Activated CD8-positive, alpha-beta T cell treated with anti-CD3 and anti-CD28 coated beads for 36 hours (primary cell): ENCODE results near the gene CCR2. TPM values are rescaled to one million over a fixed set of nuclear protein-coding genes. Genes with fewer than 3 reads are reported as not detected.

Experiments
- ATAC-seq: fragments of 200-7000 bp; cut with Tn5 transposase; one replicate; pipeline ENCODE4 v1.10.0; 2021; ENCODE audit warnings: mild to moderate bottlenecking, moderate library complexity
- CTCF ChIA-PET: fragments of 350-600 bp; sonication (Branson Sonifier 250); formaldehyde crosslinking; loops from one replicate; lab custom pipeline; 2021; ENCODE audit warnings: antibody characterized with exemption; lab: Charles Lee
- POLR2A ChIA-PET: fragments of 350-600 bp; sonication (Branson Sonifier 250); formaldehyde crosslinking; loops from one replicate; lab custom pipeline; 2021; ENCODE audit warnings: antibody characterized with exemption; lab: Charles Lee
- DNase-seq: peaks from one replicate; pipeline ENCODE4 v3.0.0-alpha.2; 2020
- H3K27ac Mint-ChIP-seq: one replicate; pipeline ENCODE4 v1.8.0; 2021; ENCODE audit warnings: mild to moderate bottlenecking, mixed read lengths
- H3K27me3 Mint-ChIP-seq: one replicate; pipeline ENCODE4 v1.8.0; 2021; ENCODE audit warnings: mixed read lengths
- H3K36me3 Mint-ChIP-seq: one replicate; pipeline ENCODE4 v1.8.0; 2021; ENCODE audit warnings: low read depth, mixed read lengths
- H3K4me1 Mint-ChIP-seq: one replicate; pipeline ENCODE4 v1.8.0; 2021; ENCODE audit warnings: low read depth, mixed read lengths
- H3K4me3 Mint-ChIP-seq: one replicate; pipeline ENCODE4 v1.8.0; 2021; ENCODE audit warnings: mild to moderate bottlenecking, moderate library complexity, mixed read lengths
- H3K9me3 Mint-ChIP-seq: one replicate; pipeline ENCODE4 v1.8.0; 2021; ENCODE audit warnings: mixed read lengths
- CTCF ChIP-seq: fragments of 200-600 bp; IDR thresholded peaks from one replicate; pipeline ENCODE4 v1.8.0; 2022; ENCODE audit warnings: antibody characterized with exemption, mild to moderate bottlenecking
- intact Hi-C: fragments of 100-400 bp; cut with micrococcal nuclease; formaldehyde crosslinking; loops from one replicate; pipeline ENCODE4 v1.10.0; 2022
- total RNA-seq, 2 experiments: library from RNA; stranded (reverse); gene quantifications; one replicate each; pipeline ENCODE4 v1.2.3, GENCODE V29; 2021

CCR2 gene
- total RNA-seq, 2 experiments from 2014 or later: 0.81 to 0.83 TPM

DNA sequence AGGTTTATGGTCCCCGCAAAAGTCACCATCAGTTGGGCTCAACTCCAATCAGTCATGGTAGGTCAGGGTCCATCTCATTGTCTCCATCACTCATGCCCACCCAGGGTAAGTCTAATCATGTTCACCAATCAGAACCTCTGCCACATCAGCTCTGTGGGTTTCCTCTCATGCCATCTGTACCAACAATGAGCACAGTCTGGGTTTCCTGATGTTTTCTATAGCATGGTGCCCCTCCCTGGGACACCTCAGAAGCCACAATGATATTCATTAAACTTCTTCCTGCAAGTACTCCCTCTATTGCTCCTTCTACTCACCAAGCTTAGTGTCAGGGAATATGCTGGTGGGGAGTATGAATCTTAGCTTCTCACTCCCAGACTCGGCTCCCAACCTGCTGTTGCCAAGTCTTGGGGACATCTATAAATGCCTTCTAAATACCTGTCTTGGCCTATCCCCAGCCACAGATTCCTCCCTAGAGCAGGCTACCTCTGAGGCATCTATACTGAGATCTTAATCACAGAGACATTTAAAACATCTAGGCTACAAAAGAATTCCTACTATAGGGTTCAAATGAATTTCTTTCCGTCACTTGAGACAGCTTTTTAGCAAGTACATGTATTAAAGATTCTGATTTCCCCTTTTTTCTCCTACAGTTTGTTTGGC, 5.0 kb upstream of the CCR2 start:
- Mint-ChIP-seq H3K4me3 (peak overlapping the region; percentile 18), H3K27me3 (peaks cover 7% of the 10 kb centered on the region)
- POLR2A ChIA-PET: interaction anchor here (1.0 to 1.2 kb wide), 3 partner anchors 21 to 49 kb away, joined by 3 to 4 read pairs (median 4); no protein-coding TSS in a partner anchor

DNA sequence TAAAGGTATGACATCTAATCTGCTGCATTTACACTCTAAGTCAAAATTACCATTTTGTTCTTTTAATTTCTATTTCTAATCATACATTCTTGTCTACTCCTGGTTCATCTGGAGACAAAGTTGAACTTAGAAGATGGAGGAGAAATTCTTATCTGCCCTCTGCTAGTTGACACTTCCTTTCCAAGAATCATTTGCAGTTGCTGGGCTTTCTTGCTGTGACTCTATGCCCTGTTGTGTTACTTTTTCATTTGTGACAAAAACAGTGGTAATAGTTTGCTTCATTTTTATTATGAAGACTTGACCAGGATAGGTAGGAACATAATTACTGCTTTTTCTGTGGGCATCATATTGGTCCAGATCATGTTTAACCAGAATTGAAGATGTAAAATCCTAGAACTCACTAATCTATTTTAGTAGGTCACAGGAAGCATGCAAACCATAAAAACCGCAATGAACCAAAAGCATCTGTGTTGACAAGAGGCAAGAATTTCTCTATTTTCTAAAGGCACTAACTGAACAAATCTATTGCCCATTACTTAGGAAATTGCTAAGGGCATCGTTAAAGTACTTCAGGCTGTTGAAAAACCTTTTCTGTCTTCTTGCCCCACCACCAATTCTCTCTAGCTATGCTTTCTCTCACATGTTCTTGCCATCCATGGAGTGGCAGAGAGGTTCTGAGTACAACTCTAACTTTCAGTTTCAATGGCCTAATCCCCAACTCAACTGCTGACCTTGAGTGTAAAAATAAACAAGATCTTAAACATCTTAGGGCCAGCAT, 4.2 kb upstream of the CCR2 start:
- H3K9me3 Mint-ChIP-seq: peaks cover 6% of the 10 kb centered on the region
- peaks cover 5% of the 10 kb centered on the region for H3K36me3 Mint-ChIP-seq
- peaks cover 59% of the 10 kb centered on the region for H3K4me1 Mint-ChIP-seq
- TF ChIP-seq CTCF: no peak
- peak overlapping the region; percentile 83 for H3K27ac Mint-ChIP-seq
- ChIA-PET CTCF (interaction anchor here (0.9 to 4.0 kb wide), 2 partner anchors 17 to 20 kb away, joined by 3 to 25 read pairs; partner anchors contain the start of gene CCR5), POLR2A (interaction anchor here (1.0 to 1.9 kb wide), 3 partner anchors 18 to 46 kb away, joined by 3 to 7 read pairs (median 4); no protein-coding TSS in a partner anchor)
- ATAC-seq (peak; percentile 37), DNase-seq (peak; percentile 27)
- intact Hi-C loops: no loop called here
- peaks cover 8% of the 10 kb centered on the region for H3K27me3 Mint-ChIP-seq
- H3K4me3 Mint-ChIP-seq: peak overlapping the region; percentile 18

More for the DNA sequence above, 5.0 kb upstream of the CCR2 start:
- no peak for ATAC-seq
- DNase-seq: no peak
- intact Hi-C loops: no loop called here
- CTCF ChIA-PET: interaction anchor here (0.9 to 4.0 kb wide), 2 partner anchors 16 to 20 kb away, joined by 3 to 25 read pairs; partner anchors contain the start of gene CCR5
- Mint-ChIP-seq H3K9me3 (peaks cover 6% of the 10 kb centered on the region), H3K36me3 (peaks cover 5% of the 10 kb centered on the region), H3K4me1 (peaks cover 53% of the 10 kb centered on the region), H3K27ac (peak overlapping the region; percentile 83)
- TF ChIP-seq CTCF: no peak

- peaks cover 6% of the 10 kb centered on the region for H3K9me3 Mint-ChIP-seq
- no peak overlapping the region for H3K4me3 Mint-ChIP-seq
- peak overlapping the region; percentile 83 for H3K27ac Mint-ChIP-seq
- peaks cover 63% of the 10 kb centered on the region for H3K4me1 Mint-ChIP-seq
- ChIA-PET CTCF (interaction anchor here (1.2 to 4.0 kb wide), 3 partner anchors 19 to 74 kb away, joined by 3 to 25 read pairs (median 6); partner anchors contain the start of gene CCR5), POLR2A (interaction anchor here (1.9 kb wide), 1 partner anchor 18 kb away, joined by 7 read pairs; no protein-coding TSS in a partner anchor)
- DNase-seq (no peak), ATAC-seq (no peak)
- no peak for TF ChIP-seq CTCF
- H3K27me3 Mint-ChIP-seq: peaks cover 11% of the 10 kb centered on the region
- intact Hi-C loops: no loop called here
- peaks cover 5% of the 10 kb centered on the region for H3K36me3 Mint-ChIP-seq
Measured at GRCh38 chr3:46350262-46350565, 3.7 kb upstream of the CCR2 start.

- peaks cover 5% of the 10 kb centered on the region for H3K36me3 Mint-ChIP-seq
- H3K27ac Mint-ChIP-seq: no peak overlapping the region
- no peak overlapping the region for H3K4me3 Mint-ChIP-seq
- peaks cover 63% of the 10 kb centered on the region for H3K4me1 Mint-ChIP-seq
- H3K27me3 Mint-ChIP-seq: peaks cover 21% of the 10 kb centered on the region
- POLR2A ChIA-PET: interaction anchor here (0.6 to 1.9 kb wide), 4 partner anchors 9 to 57 kb away, joined by 3 to 7 read pairs (median 3); no protein-coding TSS in a partner anchor
- DNase-seq: no peak
- no peak for TF ChIP-seq CTCF
- intact Hi-C loops: no loop called here
- CTCF ChIA-PET: interaction anchor here (1.0 to 4.0 kb wide), 4 partner anchors 16 to 137 kb away, joined by 3 to 25 read pairs (median 5); partner anchors contain the start of gene CCR5
- peaks cover 6% of the 10 kb centered on the region for H3K9me3 Mint-ChIP-seq
- ATAC-seq: no peak
Measured at GRCh38 chr3:46351646-46352045, 2.3 kb upstream of the CCR2 start.
